Measurements from ENCODE around the gene LRBA.

LRBA gene

GRCh38 chr4:150343796-150344195 lies 671.3 kb downstream of the LRBA start:
- no peak for DNase-seq

DNA sequence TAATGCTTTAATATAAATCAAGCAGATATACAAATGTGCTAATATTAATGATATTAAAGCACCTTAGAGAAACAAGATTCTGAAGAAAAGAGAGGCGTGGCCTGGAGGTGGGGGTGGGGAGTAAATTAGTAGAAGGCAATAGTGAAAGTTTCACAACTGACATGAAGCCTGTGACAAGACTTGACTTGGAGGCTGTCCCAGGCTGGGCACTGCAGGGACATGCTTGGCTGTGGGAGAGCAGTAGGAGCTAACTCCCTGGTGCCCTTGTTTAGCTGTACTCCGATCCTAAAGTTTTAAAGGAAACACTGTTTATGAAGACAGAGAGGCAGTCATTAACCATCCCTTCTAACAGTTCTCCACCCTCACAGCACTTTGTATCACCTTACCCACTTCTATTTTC lies 672.1 kb downstream of the LRBA start:
- no peak for DNase-seq

GRCh38 chr4:150337734-150338133 lies 677.4 kb downstream of the LRBA start:
- DNase-seq = no peak

DNA sequence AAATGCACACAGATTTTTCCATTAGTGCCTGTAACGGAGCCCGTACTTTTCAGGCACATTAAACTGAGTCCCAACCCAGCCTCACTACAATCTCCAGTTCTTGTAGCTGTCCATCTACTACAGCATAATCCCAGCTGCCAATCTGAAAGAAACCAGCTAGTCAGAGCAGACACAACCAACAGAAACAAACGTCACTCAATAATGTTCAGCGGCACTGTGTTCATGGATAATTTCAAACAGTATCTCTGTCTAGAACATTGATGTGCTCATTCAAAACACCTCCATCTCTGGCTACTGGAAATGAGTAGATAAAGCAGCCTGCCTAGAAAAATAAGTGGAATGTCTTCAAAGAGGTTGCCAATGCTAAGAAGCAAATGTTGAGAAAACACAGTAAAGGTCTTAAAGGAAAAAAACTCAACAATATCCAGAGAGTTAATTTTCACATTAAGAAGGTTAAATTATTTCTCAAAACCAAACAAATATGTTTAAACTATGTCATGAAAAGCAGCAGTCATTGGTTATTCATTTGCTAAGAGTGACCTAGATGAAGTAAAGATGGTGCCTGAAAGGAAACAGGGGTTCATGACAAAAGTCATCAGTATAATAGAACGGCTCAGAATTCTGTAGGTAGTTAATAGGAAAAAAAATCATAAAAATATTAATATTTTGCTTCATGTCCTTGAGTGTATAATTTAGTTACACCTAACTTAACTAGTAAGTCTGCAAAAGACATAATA lies 678.2 kb downstream of the LRBA start:
- DNase-seq = no peak

- DNase-seq = no peak
These were observed 682.1 kb downstream of the LRBA start for GRCh38 chr4:150332961-150333360.

GRCh38 chr4:150332086-150332485 lies 683.0 kb downstream of the LRBA start:
- no peak for DNase-seq

DNA sequence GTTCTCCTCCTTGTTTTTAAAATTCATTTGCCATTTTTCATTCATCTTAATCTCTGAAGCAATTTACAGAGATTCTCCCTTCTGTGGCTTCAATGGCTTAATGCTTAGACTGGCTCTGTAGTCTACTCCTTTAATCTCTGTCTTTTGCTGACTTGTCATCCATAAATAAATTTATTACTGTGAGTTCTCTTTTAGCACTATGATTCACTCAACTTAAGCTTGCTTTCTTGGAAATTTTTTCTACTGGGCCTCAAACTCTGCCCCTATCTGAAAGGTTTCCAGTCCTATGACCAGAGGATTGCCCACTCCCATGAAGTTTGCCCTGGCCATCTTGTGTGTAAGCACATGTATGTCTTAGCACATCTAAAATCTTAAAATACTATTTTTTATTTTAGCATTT lies 685.7 kb downstream of the LRBA start:
- DNase-seq = no peak

DNA sequence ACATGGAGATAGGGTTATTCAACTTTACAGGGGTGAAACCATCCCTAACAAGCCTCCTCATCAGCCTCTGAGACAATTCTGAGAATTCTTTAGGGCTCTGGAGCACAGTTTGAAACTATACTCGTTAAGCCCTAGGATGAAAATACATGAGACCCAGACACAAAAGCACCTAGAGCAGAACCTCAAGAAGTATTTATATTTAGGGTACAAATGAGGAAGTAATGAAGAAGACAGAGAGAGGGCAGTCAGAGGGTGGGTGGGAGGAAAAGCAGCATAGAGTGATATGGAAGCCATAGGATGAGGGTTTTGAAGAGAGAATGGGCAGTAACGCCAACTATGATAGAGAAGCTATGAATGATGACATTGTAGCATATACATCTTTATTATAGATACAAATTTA lies 686.6 kb downstream of the LRBA start:
- no peak for DNase-seq

DNA sequence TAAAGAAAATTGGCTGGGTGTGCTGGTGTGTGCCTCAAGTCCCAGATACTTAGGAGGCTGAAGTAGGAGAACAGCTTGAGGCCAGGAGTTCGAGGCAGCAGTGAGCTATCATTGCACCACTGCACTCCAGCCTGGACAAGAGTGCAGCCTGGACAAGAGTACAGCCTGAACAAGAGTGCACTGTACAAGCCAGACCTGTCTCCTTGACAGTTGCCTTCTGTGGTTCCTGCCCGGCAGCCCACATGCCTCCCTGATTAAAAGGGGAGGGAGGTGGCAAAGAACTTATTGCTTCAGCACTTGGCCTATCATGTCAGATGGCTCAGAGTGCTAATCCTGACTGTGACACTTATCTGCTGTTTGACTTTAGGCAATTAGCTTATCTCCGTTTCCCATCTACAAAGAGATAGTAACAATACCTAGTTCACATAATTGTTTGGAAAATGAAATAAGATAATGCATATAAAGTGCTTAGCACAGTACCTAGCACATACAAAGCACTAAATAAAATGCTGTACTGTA lies 687.8 kb downstream of the LRBA start:
- DNase-seq = no peak

DNA sequence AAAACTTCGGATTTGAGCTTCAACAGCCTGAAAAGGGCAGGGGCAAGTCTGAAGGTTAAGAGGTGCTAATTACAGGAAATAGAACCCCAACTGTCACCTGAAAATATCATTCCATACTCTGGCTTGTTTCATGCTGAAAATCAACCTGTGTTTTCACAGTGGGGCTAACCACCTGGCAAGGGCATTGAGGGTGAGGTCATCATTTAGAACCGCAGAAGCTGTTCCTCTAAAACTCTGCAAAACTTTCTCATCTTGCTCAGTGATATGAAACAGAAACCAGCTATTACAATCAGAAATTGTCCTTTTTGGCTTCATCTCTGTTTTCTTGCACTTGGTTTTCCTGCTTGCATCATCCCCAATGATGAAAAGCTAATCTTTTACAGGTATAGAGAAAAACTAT lies 689.2 kb downstream of the LRBA start:
- DNase-seq = no peak

GRCh38 chr4:150323406-150324325 lies 691.4 kb downstream of the LRBA start:
- no peak for DNase-seq

DNA sequence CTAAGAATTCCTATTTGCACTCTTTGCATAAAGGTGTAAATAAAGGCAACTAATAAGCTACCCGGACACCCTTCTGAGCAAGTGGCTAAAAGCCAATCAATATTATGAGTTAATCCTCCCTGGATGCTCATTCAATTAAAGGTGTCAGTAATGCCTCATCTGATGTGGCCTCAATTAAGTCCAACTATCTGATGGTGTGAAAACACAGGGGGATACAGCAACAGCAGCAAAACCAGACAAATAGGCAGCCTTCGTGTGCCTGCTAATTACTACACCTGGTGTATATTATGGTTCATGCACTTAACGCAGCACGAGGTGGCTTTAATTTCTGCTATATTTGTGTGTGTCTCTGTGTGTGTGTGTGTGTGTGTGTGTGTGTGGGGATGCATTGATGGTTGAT lies 692.4 kb downstream of the LRBA start:
- DNase-seq = no peak

DNA sequence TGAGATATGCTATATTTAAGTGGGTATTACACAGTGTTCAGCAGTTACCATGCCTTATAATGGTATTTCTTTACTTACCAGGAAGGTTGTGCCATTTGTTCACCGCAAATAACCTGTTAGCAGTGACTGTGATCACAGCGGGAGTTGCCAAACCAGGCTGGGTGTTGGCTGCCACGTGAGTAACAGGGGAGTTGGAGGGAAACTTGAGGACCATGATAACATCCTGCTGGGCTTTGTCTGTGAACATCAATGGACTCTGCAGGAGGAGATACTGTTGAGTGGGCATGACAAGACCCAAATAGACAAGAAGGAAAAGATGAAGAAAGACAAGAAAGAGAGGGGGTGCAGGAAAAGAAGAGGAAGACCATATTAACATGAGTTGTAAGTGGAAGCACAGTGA lies 694.0 kb downstream of the LRBA start:
- no peak for DNase-seq

GRCh38 chr4:150318971-150319370 lies 696.1 kb downstream of the LRBA start:
- DNase-seq = no peak

DNA sequence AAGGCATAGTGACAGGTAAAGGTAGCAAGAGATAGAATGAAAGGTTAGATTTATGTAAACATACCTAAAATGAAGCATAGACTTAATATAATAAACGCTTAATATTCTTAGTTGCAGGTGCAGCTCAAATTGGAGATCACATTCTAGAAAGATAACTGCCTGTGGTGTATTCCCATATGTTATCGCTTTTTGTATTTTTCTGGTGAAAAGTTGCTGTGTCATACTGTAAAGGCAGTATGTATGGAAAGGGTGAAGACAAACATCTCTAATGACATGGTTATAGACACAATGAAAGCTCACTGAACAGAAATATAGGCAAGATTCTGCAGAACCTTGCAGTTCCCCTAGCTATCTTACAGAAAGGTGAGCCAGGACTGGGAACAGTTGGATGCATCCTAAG lies 696.6 kb downstream of the LRBA start:
- DNase-seq = no peak

- no peak for DNase-seq
These were observed 698.5 kb downstream of the LRBA start for GRCh38 chr4:150316332-150317205.

GRCh38 chr4:150315691-150316090 lies 699.4 kb downstream of the LRBA start:
- DNase-seq = no peak

GRCh38 chr4:150315175-150315574 lies 699.9 kb downstream of the LRBA start:
- DNase-seq = no peak

GRCh38 chr4:150314031-150314430 lies 701.1 kb downstream of the LRBA start:
- DNase-seq = no peak

DNA sequence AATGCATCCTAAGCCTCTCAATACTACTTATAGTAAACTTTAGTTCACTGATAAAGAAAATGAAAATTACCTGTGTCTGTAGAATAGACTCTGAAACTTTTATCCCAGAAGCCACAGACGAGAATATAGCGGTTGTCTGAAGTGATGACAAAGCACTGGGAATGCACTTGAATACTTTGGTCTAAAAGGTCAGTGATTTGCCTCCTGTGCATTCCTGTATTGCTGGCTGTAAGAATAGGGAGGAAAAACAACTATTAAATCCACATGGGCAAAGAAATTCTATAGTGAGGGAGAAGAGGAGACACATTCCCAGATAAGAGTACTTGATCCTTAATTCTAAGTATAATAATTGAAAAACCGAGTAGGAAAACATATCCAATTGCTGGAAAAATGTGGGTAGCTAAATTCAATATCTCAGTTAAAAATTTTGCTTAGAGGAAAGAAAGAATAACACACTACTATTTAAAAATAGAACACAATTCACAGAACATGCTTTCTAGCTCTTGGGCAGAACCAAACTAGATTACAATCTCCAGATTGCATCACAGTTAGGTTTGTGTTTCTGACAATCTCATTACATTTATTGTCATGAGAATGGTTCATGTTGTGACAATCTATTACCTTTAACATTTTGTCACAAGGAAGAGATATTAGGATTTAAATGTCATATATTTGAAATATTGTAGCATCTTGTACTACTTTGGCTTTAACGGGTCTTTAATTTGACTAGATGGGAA lies 704.8 kb downstream of the LRBA start:
- DNase-seq = no peak

GRCh38 chr4:150308824-150309472 lies 706.1 kb downstream of the LRBA start:
- no peak for DNase-seq

DNA sequence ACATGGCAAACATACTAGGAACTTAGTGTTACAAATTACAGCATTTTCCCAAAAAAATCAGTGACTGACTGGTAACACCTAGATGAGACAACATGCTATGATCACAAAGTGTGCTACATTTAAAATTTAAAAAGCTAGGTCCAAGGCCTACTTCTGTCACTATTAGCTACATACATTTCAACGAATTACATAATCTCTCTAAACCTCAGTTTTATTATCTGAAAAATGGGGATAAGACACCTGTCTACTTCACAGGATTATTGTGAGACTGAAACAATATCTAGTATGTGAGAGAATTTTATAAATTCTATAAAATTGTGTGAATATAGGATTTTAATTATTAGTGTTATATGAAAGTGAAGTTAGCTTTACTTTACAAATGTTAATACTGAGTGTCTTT lies 708.4 kb downstream of the LRBA start:
- DNase-seq = no peak
